NCI-H345 (cell line): Measurements from ENCODE around the gene RPE.

Source experiments
- DNase-seq: peaks from one replicate; lab custom pipeline; 2025; lab: John Stamatoyannopoulos, UW

Gene RPE

GRCh38 chr2:210002158-210003157, at the start of gene RPE:
Gene RPE, plus strand, starts transcription at chr2:210002638. Its CDS starts 24 bp downstream, at chr2:210002662.
- DNase-seq = peak; percentile 98

GRCh38 chr2:209956271-209956670, 46.2 kb upstream of the RPE start:
- DNase-seq = no peak

- DNase-seq = no peak
These were observed 44.4 kb upstream of the RPE start for GRCh38 chr2:209958016-209958415.

- DNase-seq = no peak
These were observed 42.4 kb upstream of the RPE start for GRCh38 chr2:209960045-209960444.

GRCh38 chr2:209960676-209961630, 41.5 kb upstream of the RPE start:
- peak; percentile 50 for DNase-seq

- no peak for DNase-seq
These were observed 36.7 kb upstream of the RPE start for GRCh38 chr2:209965723-209966122.

- no peak for DNase-seq
These were observed 32.7 kb upstream of the RPE start for GRCh38 chr2:209969692-209970091.

GRCh38 chr2:209970271-209970670, 32.2 kb upstream of the RPE start:
- DNase-seq = no peak

- no peak for DNase-seq
These were observed 31.7 kb upstream of the RPE start for GRCh38 chr2:209970711-209971110.

- no peak for DNase-seq
These were observed 29.1 kb upstream of the RPE start for GRCh38 chr2:209973328-209973727.

- no peak for DNase-seq
These were observed 27.9 kb upstream of the RPE start for GRCh38 chr2:209974576-209974975.

- DNase-seq = no peak
These were observed 25.6 kb upstream of the RPE start for GRCh38 chr2:209976698-209977385.

GRCh38 chr2:209977386-209978239, 24.8 kb upstream of the RPE start:
- DNase-seq = peak; percentile 36

GRCh38 chr2:209984291-209984690, 18.1 kb upstream of the RPE start:
- DNase-seq = no peak

GRCh38 chr2:209985874-209986273, 16.6 kb upstream of the RPE start:
- no peak for DNase-seq

GRCh38 chr2:209986415-209986814, 16.0 kb upstream of the RPE start:
- DNase-seq = no peak

GRCh38 chr2:209988010-209988409, 14.4 kb upstream of the RPE start:
- no peak for DNase-seq

GRCh38 chr2:209990838-209991237, 11.6 kb upstream of the RPE start:
- DNase-seq = no peak

- DNase-seq = no peak
These were observed 8.5 kb upstream of the RPE start for GRCh38 chr2:209993968-209994367.

GRCh38 chr2:209998596-209998995, 3.8 kb upstream of the RPE start:
- no peak for DNase-seq
